Sigmoid colon (tissue), 7 donors: ENCODE measurements around the gene TAL2. TPM values are rescaled to one million over a fixed set of nuclear protein-coding genes. Genes with fewer than 3 reads are reported as not detected.

Source experiments
- DNase-seq: peaks from one replicate; pipeline ENCODE4 v3.0.0-alpha.2; 2019
- H3K27ac ChIP-seq, 4 donors: fragments of 200-600 bp; sonication (generic); one replicate each; pipeline ENCODE4 v1.5.1; 2016 to 2019; ENCODE audit warnings: mild to moderate bottlenecking in 1 of 4
- H3K27me3 ChIP-seq, 3 donors: fragments of 200-600 bp; sonication (generic); one replicate each; pipeline ENCODE4 v1.5.1; 2019; ENCODE audit warnings: mild to moderate bottlenecking in 1 of 3
- H3K36me3 ChIP-seq, 4 donors: fragments of 200-600 bp; sonication (generic); one replicate each; pipeline ENCODE4 v1.5.1; 2016 to 2019
- H3K4me1 ChIP-seq, 4 donors: fragments of 200-600 bp; sonication (generic); one replicate each; pipeline ENCODE4 v1.5.1; 2017 to 2019
- H3K4me3 ChIP-seq, 4 donors: fragments of 200-600 bp; sonication (generic); one replicate each; pipeline ENCODE4 v1.5.1; 2017 to 2019; ENCODE audit warnings: mild to moderate bottlenecking in 2 of 4, moderate library complexity in 1 of 4
- H3K9me3 ChIP-seq, 4 donors: fragments of 200-600 bp in 3 of 4; sonication (generic) in 3 of 4; one replicate each; pipeline versions ENCODE4 v1.5.1 to v1.6.1; 2013 to 2019
- CTCF ChIP-seq, 4 experiments: fragments of 450-650 bp in 3 of 4; fragments of 200-600 bp in 1 of 4; IDR thresholded peaks; one replicate each; pipeline ENCODE4 v1.5.1; 2016 to 2019; ENCODE audit warnings: antibody characterized with exemption in 4 of 4, mild to moderate bottlenecking in 3 of 4, moderate library complexity in 2 of 4
- EP300 ChIP-seq, 4 donors: sonication (generic); formaldehyde crosslinking; IDR thresholded peaks; one replicate each; pipeline ENCODE4 v1.6.1; 2017; ENCODE audit warnings: antibody characterized with exemption in 4 of 4
- POLR2A ChIP-seq, 2 donors: fragments of 450-650 bp; IDR thresholded peaks; one replicate each; pipeline ENCODE4 v1.6.1; 2016; ENCODE audit warnings: antibody characterized with exemption in 2 of 2, mild to moderate bottlenecking in 2 of 2, moderate library complexity in 2 of 2
- POLR2AphosphoS5 ChIP-seq, 4 donors: sonication (generic); formaldehyde crosslinking; IDR thresholded peaks; one replicate each; pipeline ENCODE4 v1.6.1; 2017; ENCODE audit warnings: antibody characterized with exemption in 4 of 4
- WGBS, 2 donors: extraction: QIAGEN DNeasy Blood & Tissue Kit; methylation state at CpG; one replicate each; pipeline ENCODE4 v1.1.7; 2013; 5-methylcytosine and 5-hydroxymethylcytosine counted together
- intact Hi-C: fragments of 100-400 bp; cut with DNase I; formaldehyde crosslinking; loops from one replicate; pipeline ENCODE4 v1.15.1; 2023
- polyA plus RNA-seq, 3 donors: library from polyadenylated mRNA; stranded (reverse); fragments of 200-250 nt; gene quantifications; one replicate each; pipeline ENCODE4 v1.2.3, GENCODE V29; 2013
- total RNA-seq, 4 donors: library from RNA; depleted of rRNA; stranded (reverse); fragments of >200 nt; gene quantifications; one replicate each; pipeline ENCODE4 v1.1.0, GENCODE V29; 2016
- donor health status: healthy with polysubstance abuse.
- donor health status: Bipolar disorder and iron deficiency.
- donor health status: healthy.

Gene TAL2
- total RNA-seq (not detected), polyA plus RNA-seq (not detected)

DNA sequence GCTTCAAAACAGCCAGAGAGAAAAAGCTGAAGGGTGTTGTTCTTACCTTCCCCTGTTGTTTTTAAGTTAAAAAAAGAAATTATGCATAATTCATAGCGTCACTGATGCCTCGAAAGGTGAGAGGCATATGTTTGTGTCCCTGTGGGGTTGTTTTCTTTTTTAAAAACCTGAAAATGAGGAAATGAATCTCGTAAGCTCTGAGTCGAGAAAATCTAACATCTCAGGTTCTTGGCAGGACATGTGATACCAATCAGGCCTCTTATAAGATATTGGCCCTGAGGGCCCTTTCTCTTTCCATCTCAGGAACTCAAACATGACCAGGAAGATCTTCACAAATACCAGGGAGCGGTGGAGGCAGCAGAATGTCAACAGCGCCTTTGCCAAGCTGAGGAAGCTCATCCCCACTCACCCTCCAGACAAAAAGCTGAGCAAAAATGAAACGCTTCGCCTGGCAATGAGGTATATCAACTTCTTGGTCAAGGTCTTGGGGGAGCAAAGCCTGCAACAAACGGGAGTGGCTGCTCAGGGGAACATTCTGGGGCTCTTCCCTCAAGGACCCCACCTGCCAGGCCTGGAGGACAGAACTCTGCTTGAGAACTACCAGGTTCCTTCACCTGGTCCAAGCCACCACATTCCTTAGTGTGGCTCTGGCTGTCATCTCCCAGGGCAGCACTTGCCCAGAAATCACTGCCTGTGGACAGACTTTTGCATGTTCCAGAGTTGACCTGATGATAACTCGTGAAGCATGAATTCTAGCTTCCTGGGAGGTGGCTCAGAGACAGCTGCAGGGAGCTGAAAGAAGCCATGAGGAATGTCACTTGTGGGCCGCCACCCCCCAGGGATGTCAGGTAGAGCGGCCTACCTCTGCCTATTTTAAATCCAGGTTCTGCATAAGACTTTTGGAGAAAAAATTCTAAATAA is at the start of gene TAL2:
TAL2 (plus strand) TSS at position 274 of the 921 bp plus-strand sequence; CDS start at position 314, 40 bp downstream.
- DNase-seq, result no peak
- WGBS, 2 donors, result 82 to 88% methylated on average over 12 of the region's 12 CpGs
- H3K4me3 ChIP-seq, result no peak within 1 kb of the TSS
- peaks cover 0 to 22% (median 0%) of the 10 kb centered on the region in 3 donors for H3K27me3 ChIP-seq
- H3K36me3 ChIP-seq, result no peaks in the 10 kb centered on the region
- TF ChIP-seq CTCF (IDR thresholded peaks at IDR 0.05) (no peak), POLR2AphosphoS5 (IDR thresholded peaks at IDR 0.05) (no peak), EP300 (IDR thresholded peaks at IDR 0.05) (no peak), POLR2A (IDR thresholded peaks at IDR 0.05) (no peak)
- H3K4me1 ChIP-seq, result no peaks in the 10 kb centered on the region
- no peaks in the 10 kb centered on the region for H3K9me3 ChIP-seq
- intact Hi-C loops, result no loop called here
- no peak within 1 kb of the TSS for H3K27ac ChIP-seq

DNA sequence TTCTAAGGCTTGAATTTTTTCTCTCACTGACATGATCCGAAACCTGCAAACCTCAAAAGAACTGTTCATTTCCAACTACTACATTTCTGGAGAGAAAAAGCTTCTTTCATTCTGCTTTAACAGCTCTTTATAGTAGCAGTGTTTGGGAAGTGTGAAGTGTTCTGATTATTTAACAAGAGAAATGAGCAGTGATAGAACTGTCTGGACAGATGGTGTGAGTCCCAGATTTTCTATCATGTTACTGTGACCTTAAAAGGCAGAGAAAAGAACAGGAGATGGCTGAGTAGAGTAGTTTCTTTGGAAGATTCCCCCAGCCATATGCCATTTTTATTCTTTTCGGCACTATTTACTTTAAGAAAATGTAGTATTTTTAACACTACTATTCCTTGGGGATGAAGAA is 41.3 kb upstream of the TAL2 start:
- H3K4me1 ChIP-seq, result no peaks in the 10 kb centered on the region
- WGBS, 2 donors, result 95% methylated on average over 2 of the region's 2 CpGs
- peaks cover 0 to 27% (median 0%) of the 10 kb centered on the region in 4 donors for H3K36me3 ChIP-seq
- intact Hi-C loops, result no loop called here
- no peaks in the 10 kb centered on the region for H3K9me3 ChIP-seq
- H3K27ac ChIP-seq, result no peak overlapping the region
- H3K27me3 ChIP-seq, result no peaks in the 10 kb centered on the region
- DNase-seq, result no peak
- no peak overlapping the region for H3K4me3 ChIP-seq
- TF ChIP-seq EP300 (IDR thresholded peaks at IDR 0.05) (no peak), POLR2AphosphoS5 (IDR thresholded peaks at IDR 0.05) (no peak), CTCF (IDR thresholded peaks at IDR 0.05) (no peak), POLR2A (IDR thresholded peaks at IDR 0.05) (no peak)

GRCh38 chr9:105625088-105625487 is 37.2 kb upstream of the TAL2 start:
- TF ChIP-seq POLR2AphosphoS5 (IDR thresholded peaks at IDR 0.05) (no peak), EP300 (IDR thresholded peaks at IDR 0.05) (no peak), CTCF (IDR thresholded peaks at IDR 0.05) (no peak), POLR2A (IDR thresholded peaks at IDR 0.05) (no peak)
- Histone ChIP-seq H3K4me1 (no peaks in the 10 kb centered on the region), H3K27me3 (no peaks in the 10 kb centered on the region), H3K36me3 (peaks cover 0 to 25% (median 0%) of the 10 kb centered on the region in 4 donors), H3K4me3 (no peak overlapping the region), H3K27ac (no peak overlapping the region), H3K9me3 (peaks cover 0 to 3% (median 0%) of the 10 kb centered on the region in 4 donors)
- intact Hi-C loops, result no loop called here
- no peak for DNase-seq
- WGBS, 2 donors, result 85 to 87% methylated on average over 1 of the region's 1 CpG

GRCh38 chr9:105632807-105633206 is 29.4 kb upstream of the TAL2 start:
- intact Hi-C loops, result no loop called here

More at GRCh38 chr9:105632807-105633206, 29.4 kb upstream of the TAL2 start:
- peaks cover 0 to 3% (median 0%) of the 10 kb centered on the region in 4 donors for H3K9me3 ChIP-seq
- no peaks in the 10 kb centered on the region for H3K27me3 ChIP-seq
- no peak overlapping the region for H3K4me3 ChIP-seq
- no peak for TF ChIP-seq POLR2AphosphoS5 (IDR thresholded peaks at IDR 0.05)
- no peak for TF ChIP-seq EP300 (IDR thresholded peaks at IDR 0.05)
- no peak for TF ChIP-seq CTCF (IDR thresholded peaks at IDR 0.05)
- no peak for TF ChIP-seq POLR2A (IDR thresholded peaks at IDR 0.05)
- no peak overlapping the region for H3K27ac ChIP-seq
- no peaks in the 10 kb centered on the region for H3K4me1 ChIP-seq
- H3K36me3 ChIP-seq, result peaks cover 0 to 31% (median 4%) of the 10 kb centered on the region in 4 donors
- 13 to 75% methylated on average over 1 of the region's 1 CpG for WGBS, 2 donors
- DNase-seq, result no peak
